Transverse colon (tissue), 4 donors: ENCODE data around the gene ZSCAN5C. TPM values are rescaled to one million over a fixed set of nuclear protein-coding genes. Genes with fewer than 3 reads are reported as not detected.

Source experiments
- DNase-seq: peaks from one replicate; pipeline ENCODE4 v3.0.0-alpha.2; 2019
- H3K27ac ChIP-seq, 4 donors: fragments of 200-600 bp; sonication (generic); 2 replicates each; pipeline ENCODE4 v1.5.1; 2016 to 2018; ENCODE audit warnings: inconsistent platforms in 4 of 4
- H3K27me3 ChIP-seq: fragments of 200-600 bp; sonication (generic); 2 replicates; pipeline ENCODE4 v1.5.1; 2017; ENCODE audit warnings: inconsistent platforms
- H3K36me3 ChIP-seq, 4 donors: fragments of 200-600 bp; sonication (generic); 2 replicates each; pipeline ENCODE4 v1.5.1; 2017 to 2019; ENCODE audit warnings: inconsistent platforms in 4 of 4
- H3K4me1 ChIP-seq, 4 donors: fragments of 200-600 bp; sonication (generic); 2 replicates each; pipeline ENCODE4 v1.5.1; 2017 to 2020; ENCODE audit warnings: inconsistent platforms in 4 of 4
- H3K4me3 ChIP-seq, 4 donors: fragments of 200-600 bp; sonication (generic); 1 replicate in 1 of 4; 2 replicates in 3 of 4; pipeline versions ENCODE4 v1.5.1 to v1.6.1; 2017 to 2019; ENCODE audit warnings: inconsistent platforms in 4 of 4
- H3K9me3 ChIP-seq, 2 donors: fragments of 200-600 bp; sonication (generic); 2 replicates each; pipeline ENCODE4 v1.5.1; 2017 to 2019; ENCODE audit warnings: inconsistent platforms in 2 of 2
- EP300 ChIP-seq: sonication (generic); formaldehyde crosslinking; IDR thresholded peaks from one replicate; pipeline ENCODE4 v1.6.1; 2017; ENCODE audit warnings: antibody characterized with exemption, low read depth
- POLR2A ChIP-seq: fragments of 450-650 bp; IDR thresholded peaks from one replicate; pipeline ENCODE4 v1.6.1; 2016; ENCODE audit warnings: antibody characterized with exemption, mild to moderate bottlenecking, moderate library complexity
- POLR2AphosphoS5 ChIP-seq, 3 donors: sonication (generic); formaldehyde crosslinking; IDR thresholded peaks; one replicate each; pipeline ENCODE4 v1.6.1; 2016; ENCODE audit warnings: antibody characterized with exemption in 3 of 3
- WGBS, 2 donors: methylation state at CpG; one replicate each; pipeline ENCODE4 v1.1.5; 2018; ENCODE audit warnings: low coverage in 1 of 2; 5-methylcytosine and 5-hydroxymethylcytosine counted together
- in situ Hi-C, 4 donors: fragments of 200-750 bp; cut with MboI; loops; one replicate each; pipeline versions ENCODE4 v1.15.0 to v1.15.1; 2017; ENCODE audit warnings: low sequenced_read_pairs in 3 of 4, low pct_ligation_motif_present in 1 of 4, low pct_unique_long_range_greater_than_20kb in 1 of 4
- intact Hi-C: fragments of 100-400 bp; cut with DNase I; formaldehyde crosslinking; loops from one replicate; pipeline ENCODE4 v1.15.1; 2023; ENCODE audit warnings: low total_unique reads
- total RNA-seq, 4 donors: library from RNA; depleted of rRNA; stranded (reverse); fragments of >200 nt; gene quantifications; one replicate each; pipeline ENCODE4 v1.1.0, GENCODE V29; 2016
- TF ChIP-seq, protein P1 (sequence below), 5 experiments: fragments of 200-600 bp in 3 of 5; fragments of 450-650 bp in 2 of 5; sonication (generic) in 3 of 5; IDR thresholded peaks; 1 replicate in 2 of 5; 2 replicates in 3 of 5; pipeline ENCODE4 v1.5.1; 2016 to 2017; ENCODE audit warnings: antibody characterized with exemption in 5 of 5, inconsistent platforms in 3 of 5, mild to moderate bottlenecking in 2 of 5, moderate library complexity in 1 of 5

The ZSCAN5C gene, protein sequence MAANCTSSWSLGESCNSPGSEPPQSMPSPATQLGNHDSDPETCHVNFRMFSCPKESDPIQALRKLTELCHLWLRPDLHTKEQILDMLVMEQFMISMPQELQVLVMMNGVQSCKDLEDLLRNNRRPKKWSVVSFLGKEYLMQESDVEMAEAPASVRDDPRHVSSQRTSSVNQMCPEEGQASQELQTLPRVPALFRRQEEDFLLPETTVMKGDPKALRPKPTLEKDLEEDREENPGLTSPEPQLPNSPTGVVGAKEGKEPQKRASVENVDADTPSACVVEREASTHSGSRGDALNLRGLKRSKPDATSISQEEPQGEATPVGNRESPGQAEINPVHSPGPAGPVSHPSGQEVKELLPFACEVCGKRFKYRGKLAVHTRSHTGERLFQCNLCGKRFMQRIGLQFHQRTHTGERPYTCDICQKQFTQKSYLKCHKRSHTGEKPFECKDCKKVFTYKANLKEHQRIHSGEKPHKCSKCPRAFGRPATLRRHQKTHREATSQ
- not detected for total RNA-seq

GRCh38 chr19:56201973-56202372, at the start of gene ZSCAN5C:
ZSCAN5C (plus strand) TSS chr19:56202273; CDS start chr19:56205914, 3,641 bp downstream.
- WGBS, 2 donors = 59 to 63% methylated on average over 3 of the region's 3 CpGs
- in situ Hi-C loops (no loop called here), intact Hi-C loops (no loop called here)
- Histone ChIP-seq H3K36me3 (no peaks in the 10 kb centered on the region), H3K27me3 (no peaks in the 10 kb centered on the region), H3K9me3 (no peaks in the 10 kb centered on the region), H3K4me1 (no peaks in the 10 kb centered on the region), H3K27ac (no peak within 1 kb of the TSS), H3K4me3 (no peak within 1 kb of the TSS)
- DNase-seq = no peak
- TF ChIP-seq POLR2AphosphoS5 (IDR thresholded peaks at IDR 0.05) (no peak), POLR2A (no peak), EP300 (no peak)
- TF ChIP-seq, protein P1, sequence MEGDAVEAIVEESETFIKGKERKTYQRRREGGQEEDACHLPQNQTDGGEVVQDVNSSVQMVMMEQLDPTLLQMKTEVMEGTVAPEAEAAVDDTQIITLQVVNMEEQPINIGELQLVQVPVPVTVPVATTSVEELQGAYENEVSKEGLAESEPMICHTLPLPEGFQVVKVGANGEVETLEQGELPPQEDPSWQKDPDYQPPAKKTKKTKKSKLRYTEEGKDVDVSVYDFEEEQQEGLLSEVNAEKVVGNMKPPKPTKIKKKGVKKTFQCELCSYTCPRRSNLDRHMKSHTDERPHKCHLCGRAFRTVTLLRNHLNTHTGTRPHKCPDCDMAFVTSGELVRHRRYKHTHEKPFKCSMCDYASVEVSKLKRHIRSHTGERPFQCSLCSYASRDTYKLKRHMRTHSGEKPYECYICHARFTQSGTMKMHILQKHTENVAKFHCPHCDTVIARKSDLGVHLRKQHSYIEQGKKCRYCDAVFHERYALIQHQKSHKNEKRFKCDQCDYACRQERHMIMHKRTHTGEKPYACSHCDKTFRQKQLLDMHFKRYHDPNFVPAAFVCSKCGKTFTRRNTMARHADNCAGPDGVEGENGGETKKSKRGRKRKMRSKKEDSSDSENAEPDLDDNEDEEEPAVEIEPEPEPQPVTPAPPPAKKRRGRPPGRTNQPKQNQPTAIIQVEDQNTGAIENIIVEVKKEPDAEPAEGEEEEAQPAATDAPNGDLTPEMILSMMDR (IDR thresholded peaks at IDR 0.05) = no peak

GRCh38 chr19:56152644-56153043, 49.4 kb upstream of the ZSCAN5C start:
- no peaks in the 10 kb centered on the region for H3K27me3 ChIP-seq
- H3K36me3 ChIP-seq = no peaks in the 10 kb centered on the region
- H3K9me3 ChIP-seq = no peaks in the 10 kb centered on the region
- no peak overlapping the region for H3K4me3 ChIP-seq
- H3K4me1 ChIP-seq = peaks cover 0 to 20% (median 6%) of the 10 kb centered on the region in 4 donors
- 82% methylated on average over 2 of the region's 2 CpGs; no CpG with 5 or more reads in 1 of the 2 donors for WGBS, 2 donors
- TF ChIP-seq, protein P1 (IDR thresholded peaks at IDR 0.05) = no peak
- TF ChIP-seq POLR2AphosphoS5 (IDR thresholded peaks at IDR 0.05) (no peak), EP300 (no peak), POLR2A (no peak)
- no peak for DNase-seq
- in situ Hi-C loops (no loop called here), intact Hi-C loops (no loop called here)
- H3K27ac ChIP-seq = no peak overlapping the region

DNA sequence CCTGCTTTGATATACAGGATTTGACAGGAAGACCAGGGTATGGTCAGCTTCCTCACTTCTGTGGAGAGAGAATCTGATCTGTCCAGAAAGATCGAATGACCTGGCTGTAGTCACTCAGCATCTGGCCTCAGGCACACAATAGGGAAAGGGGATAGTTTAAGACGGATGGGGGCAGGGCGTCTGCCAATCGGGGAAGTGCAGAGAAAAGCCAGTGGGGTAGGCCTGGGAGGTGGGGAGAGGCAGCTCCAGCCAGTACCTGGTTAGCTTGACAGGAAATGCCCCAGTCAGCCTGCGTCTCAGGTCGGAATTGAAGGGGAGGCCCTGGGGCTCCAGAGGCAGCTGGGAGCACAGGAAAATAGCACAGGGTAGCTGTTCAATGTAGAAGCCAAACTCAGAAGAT, 48.6 kb upstream of the ZSCAN5C start:
- Histone ChIP-seq H3K36me3 (no peaks in the 10 kb centered on the region), H3K27ac (no peak overlapping the region), H3K4me3 (no peak overlapping the region), H3K27me3 (no peaks in the 10 kb centered on the region), H3K4me1 (peaks cover 0 to 20% (median 6%) of the 10 kb centered on the region in 4 donors), H3K9me3 (no peaks in the 10 kb centered on the region)
- intact Hi-C loops (no loop called here), in situ Hi-C loops (no loop called here)
- TF ChIP-seq EP300 = no peak
- TF ChIP-seq, protein P1 (IDR thresholded peaks at IDR 0.05) = no peak
- TF ChIP-seq POLR2AphosphoS5 (IDR thresholded peaks at IDR 0.05) = no peak
- no peak for TF ChIP-seq POLR2A
- WGBS, 2 donors = 75% methylated on average over 6 of the region's 6 CpGs; no CpG with 5 or more reads in 1 of the 2 donors
- no peak for DNase-seq

- in situ Hi-C loops = no loop called here
- peak; percentile 33 for DNase-seq
- H3K27me3 ChIP-seq = no peaks in the 10 kb centered on the region
- H3K36me3 ChIP-seq = peaks cover 0 to 12% (median 2%) of the 10 kb centered on the region in 4 donors
- intact Hi-C loops = no loop called here
- H3K9me3 ChIP-seq = no peaks in the 10 kb centered on the region
- no peak overlapping the region for H3K27ac ChIP-seq
- WGBS, 2 donors = 76 to 100% methylated on average over 1 to 17 of the region's 17 CpGs
- peaks cover 0 to 20% (median 6%) of the 10 kb centered on the region in 4 donors for H3K4me1 ChIP-seq
- no peak overlapping the region for H3K4me3 ChIP-seq
- no peak for TF ChIP-seq EP300
- TF ChIP-seq, protein P1 (IDR thresholded peaks at IDR 0.05) = peak in 3 of 5 experiments; percentile 28 to 41 (median 37)
Observed at GRCh38 chr19:56155124-56155687, 46.9 kb upstream of the ZSCAN5C start.
